Pancreas (tissue), 10 donors: Measurements from ENCODE around the gene MEOX1. TPM values are rescaled to one million over a fixed set of nuclear protein-coding genes. Genes with fewer than 3 reads are reported as not detected.

ENCODE experiments used
- ATAC-seq, 4 donors: fragments of 200-7000 bp; cut with Tn5 transposase; one replicate each; pipeline versions ENCODE4 v1.8.0 to v1.9.1; 2020; ENCODE audit warnings: mild to moderate bottlenecking in 4 of 4, moderate library complexity in 4 of 4
- DNase-seq, 6 donors: peaks; one replicate each; pipeline ENCODE4 v3.0.0-alpha.2; 2020
- FAIRE-seq: peaks from 2 replicates; lab custom pipeline; 2012; peaks lifted over from hg19 to GRCh38; lab: Jason Lieb, UNC
- H3K27ac ChIP-seq, 4 donors: fragments of 200-600 bp; sonication (generic); 1 replicate in 3 of 4; 2 replicates in 1 of 4; pipeline versions ENCODE4 v1.5.0 to v1.8.0; 2020
- H3K27me3 ChIP-seq, 4 donors: fragments of 200-600 bp; one replicate each; pipeline ENCODE4 v1.8.0; 2021
- H3K36me3 ChIP-seq, 3 donors: fragments of 200-600 bp; sonication (generic) in 1 of 3; one replicate each; pipeline versions ENCODE4 v1.5.0 to v1.8.0; 2020 to 2021
- H3K4me1 ChIP-seq, 3 donors: fragments of 200-600 bp; one replicate each; pipeline ENCODE4 v1.8.0; 2021
- H3K4me3 ChIP-seq, 4 donors: fragments of 200-600 bp; sonication (generic) in 2 of 4; one replicate each; pipeline versions ENCODE4 v1.5.0 to v1.8.0; 2020 to 2021
- H3K9me3 ChIP-seq, 4 donors: fragments of 200-600 bp; one replicate each; pipeline ENCODE4 v1.8.0; 2021
- CTCF ChIP-seq, 4 donors: fragments of 200-600 bp; sonication (generic) in 3 of 4; IDR thresholded peaks; one replicate each; pipeline versions ENCODE4 v1.5.0 to v1.8.0; 2021; ENCODE audit warnings: antibody characterized with exemption in 4 of 4
- WGBS, 2 donors: extraction: QIAGEN DNeasy Blood & Tissue Kit; methylation state at CpG; one replicate each; pipeline ENCODE4 v1.1.7; 2013; 5-methylcytosine and 5-hydroxymethylcytosine counted together
- intact Hi-C, 3 donors: fragments of 100-400 bp; cut with DNase I; formaldehyde crosslinking; loops; one replicate each; pipeline versions ENCODE4 v1.11.1 to v1.14.2; 2022
- polyA plus RNA-seq, 2 donors: library from polyadenylated mRNA; stranded (reverse); fragments of 200-250 nt; gene quantifications; one replicate each; pipeline ENCODE4 v1.2.3, GENCODE V29; 2013
- total RNA-seq, 6 donors: library from RNA; stranded (reverse); fragmentation: NEBNext Ultra II Directional in 4 of 6; extraction: Animal tissue kit (Norgen Biotek cat#: 25700) in 4 of 6; gene quantifications; one replicate each; pipeline versions ENCODE4 v1.2.1 to v1.2.4, GENCODE V29; 2021 to 2023
- donor health status: healthy with polysubstance abuse.
- donor health status: DM: no; HTN: no; CAD: no; lungs with moderate emphysema.
- donor health status: DM: no; HTN: no; CAD: no.
- donor health status: control.
- donor health status: control.
- donor health status: Bipolar disorder and iron deficiency.
- donor health status: DM: yes; HTN: yes; CAD: no.
- donor health status: DM: no; HTN: no; CAD: no.
- donor health status: DM: no; HTN: no; CAD: no.
- donor health status: DM: yes; HTN: yes; CAD: no.

MEOX1 gene
- total and polyA plus RNA-seq, 8 donors = 0.28 to 4.3 (median 1.1) TPM

DNA sequence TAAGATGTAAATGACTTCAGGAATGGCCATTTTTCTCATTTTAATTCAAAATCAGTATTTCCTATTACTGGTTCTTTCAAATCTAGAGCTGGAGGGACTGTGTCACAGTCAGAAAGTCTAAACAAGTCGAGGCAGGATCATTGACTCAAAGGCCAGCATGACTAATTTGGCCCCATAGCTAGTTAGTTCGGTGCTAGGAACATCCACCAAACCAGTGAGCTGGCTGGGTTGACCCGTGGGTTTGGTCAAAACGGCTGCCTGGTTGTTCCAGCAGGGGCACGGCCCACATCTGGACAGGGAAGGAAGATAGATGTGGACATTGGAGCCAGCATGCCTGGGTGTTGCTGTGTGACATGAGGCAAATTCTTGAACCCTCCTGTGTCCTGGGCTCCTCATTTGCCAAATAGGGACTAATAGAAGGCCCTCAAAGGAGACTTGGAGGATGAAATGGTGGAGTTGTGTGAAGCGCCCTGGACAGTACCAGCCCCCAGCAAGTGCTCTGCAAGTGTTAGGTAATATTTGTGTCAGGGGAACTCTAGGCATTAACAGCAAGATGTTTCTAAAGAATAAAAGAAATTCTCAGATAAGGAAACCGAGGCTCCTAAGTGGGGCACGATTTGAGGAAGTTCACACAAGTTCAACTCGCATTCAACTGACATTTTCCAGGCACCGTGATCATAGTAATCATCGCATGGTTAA, 46.2 kb downstream of the MEOX1 start:
- Histone ChIP-seq H3K4me1 (no peaks in the 10 kb centered on the region), H3K27me3 (no peaks in the 10 kb centered on the region), H3K9me3 (no peaks in the 10 kb centered on the region), H3K27ac (no peak overlapping the region), H3K4me3 (no peak overlapping the region), H3K36me3 (no peaks in the 10 kb centered on the region)
- ATAC-seq = no peak
- DNase-seq = no peak
- FAIRE-seq = no peak
- intact Hi-C loops = no loop called here
- no peak for TF ChIP-seq CTCF (IDR thresholded peaks at IDR 0.05)
- 67 to 78% methylated on average over 11 of the region's 11 CpGs for WGBS, 2 donors

- no peaks in the 10 kb centered on the region for H3K4me1 ChIP-seq
- no peak for FAIRE-seq
- intact Hi-C loops = no loop called here
- no peak for DNase-seq
- H3K27ac ChIP-seq = no peak overlapping the region
- H3K9me3 ChIP-seq = no peaks in the 10 kb centered on the region
- no peak for ATAC-seq
- no peak for TF ChIP-seq CTCF (IDR thresholded peaks at IDR 0.05)
- WGBS, 2 donors = 62 to 68% methylated on average over 5 of the region's 5 CpGs
- H3K4me3 ChIP-seq = no peak overlapping the region
- H3K27me3 ChIP-seq = no peaks in the 10 kb centered on the region
- H3K36me3 ChIP-seq = no peaks in the 10 kb centered on the region
Observed at GRCh38 chr17:43614561-43614960, 47.2 kb downstream of the MEOX1 start.

DNA sequence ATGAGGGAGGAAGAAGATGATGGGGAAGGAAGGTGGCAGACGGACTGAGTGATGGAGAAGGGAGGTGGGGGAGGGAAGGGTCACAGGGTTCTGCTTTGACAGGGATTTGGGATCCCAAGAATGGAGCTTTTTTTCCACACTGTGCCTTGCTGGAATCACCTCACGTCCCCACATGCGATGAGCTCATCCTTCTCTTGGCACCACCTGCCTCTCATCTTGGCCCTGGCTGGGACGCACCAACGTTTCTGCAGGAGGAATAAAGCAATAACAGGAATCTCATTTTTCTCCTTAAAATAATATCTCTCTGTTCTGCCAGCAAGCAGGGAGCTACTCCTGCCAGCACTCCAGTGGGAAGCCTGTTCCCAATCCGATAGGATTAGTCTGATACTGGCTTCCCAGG, 47.8 kb downstream of the MEOX1 start:
- WGBS, 2 donors = 51 to 53% methylated on average over 6 of the region's 6 CpGs
- H3K36me3 ChIP-seq = no peaks in the 10 kb centered on the region
- no peak overlapping the region for H3K4me3 ChIP-seq
- H3K4me1 ChIP-seq = no peaks in the 10 kb centered on the region
- no peak for DNase-seq
- ATAC-seq = no peak
- H3K27ac ChIP-seq = no peak overlapping the region
- intact Hi-C loops = no loop called here
- TF ChIP-seq CTCF (IDR thresholded peaks at IDR 0.05) = no peak
- H3K9me3 ChIP-seq = no peaks in the 10 kb centered on the region
- FAIRE-seq = no peak
- no peaks in the 10 kb centered on the region for H3K27me3 ChIP-seq

- Histone ChIP-seq H3K27me3 (no peaks in the 10 kb centered on the region), H3K4me1 (no peaks in the 10 kb centered on the region), H3K27ac (no peak overlapping the region), H3K36me3 (no peaks in the 10 kb centered on the region), H3K9me3 (no peaks in the 10 kb centered on the region), H3K4me3 (no peak overlapping the region)
- WGBS, 2 donors = 77 to 84% methylated on average over 3 of the region's 3 CpGs
- intact Hi-C loops = no loop called here
- TF ChIP-seq CTCF (IDR thresholded peaks at IDR 0.05) = no peak
- FAIRE-seq (no peak), DNase-seq (no peak), ATAC-seq (no peak)
Observed at GRCh38 chr17:43612515-43612914, 49.2 kb downstream of the MEOX1 start.

DNA sequence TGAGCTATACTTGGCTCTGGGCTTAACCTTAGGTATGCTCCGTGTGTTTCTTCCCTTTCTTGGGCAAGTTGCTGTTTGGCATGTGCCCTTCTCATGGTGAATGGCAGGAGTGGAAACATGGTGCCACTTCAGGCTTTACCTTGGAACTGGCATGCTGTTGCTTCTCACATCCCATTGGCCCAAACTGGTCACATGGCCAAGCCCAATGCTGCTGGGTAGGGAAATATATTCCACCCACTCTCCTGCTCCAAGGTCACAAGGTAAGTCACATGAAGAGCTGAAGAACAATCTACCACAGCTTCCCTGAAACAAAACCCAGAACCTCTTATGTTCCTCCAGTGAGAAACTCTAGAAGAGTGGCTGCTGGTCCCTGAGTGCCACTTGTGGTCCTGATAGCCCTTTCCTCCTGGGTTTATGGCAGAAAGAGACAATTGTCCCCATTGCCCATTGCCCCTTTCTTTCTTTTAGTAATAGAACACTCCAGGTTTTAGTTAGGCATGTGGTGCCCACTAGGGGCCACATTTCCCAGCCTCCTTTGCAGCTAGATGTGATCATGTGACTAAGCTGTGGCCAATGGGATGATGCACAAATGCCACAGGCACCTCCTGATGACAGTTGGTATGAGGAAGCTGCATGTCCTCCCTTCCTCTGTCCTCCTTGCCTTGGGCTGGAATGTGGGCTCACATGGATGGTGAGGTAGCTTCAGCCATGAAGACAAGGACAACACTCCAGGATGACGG, 50.3 kb downstream of the MEOX1 start:
- Histone ChIP-seq H3K36me3 (no peaks in the 10 kb centered on the region), H3K27me3 (no peaks in the 10 kb centered on the region), H3K27ac (no peak overlapping the region), H3K9me3 (no peaks in the 10 kb centered on the region), H3K4me1 (no peaks in the 10 kb centered on the region), H3K4me3 (no peak overlapping the region)
- 83 to 86% methylated on average over 2 of the region's 2 CpGs for WGBS, 2 donors
- ATAC-seq (no peak), DNase-seq (no peak), FAIRE-seq (no peak)
- no peak for TF ChIP-seq CTCF (IDR thresholded peaks at IDR 0.05)
- intact Hi-C loops = no loop called here
